Measurements from ENCODE around the gene PEDS1.

DNA sequence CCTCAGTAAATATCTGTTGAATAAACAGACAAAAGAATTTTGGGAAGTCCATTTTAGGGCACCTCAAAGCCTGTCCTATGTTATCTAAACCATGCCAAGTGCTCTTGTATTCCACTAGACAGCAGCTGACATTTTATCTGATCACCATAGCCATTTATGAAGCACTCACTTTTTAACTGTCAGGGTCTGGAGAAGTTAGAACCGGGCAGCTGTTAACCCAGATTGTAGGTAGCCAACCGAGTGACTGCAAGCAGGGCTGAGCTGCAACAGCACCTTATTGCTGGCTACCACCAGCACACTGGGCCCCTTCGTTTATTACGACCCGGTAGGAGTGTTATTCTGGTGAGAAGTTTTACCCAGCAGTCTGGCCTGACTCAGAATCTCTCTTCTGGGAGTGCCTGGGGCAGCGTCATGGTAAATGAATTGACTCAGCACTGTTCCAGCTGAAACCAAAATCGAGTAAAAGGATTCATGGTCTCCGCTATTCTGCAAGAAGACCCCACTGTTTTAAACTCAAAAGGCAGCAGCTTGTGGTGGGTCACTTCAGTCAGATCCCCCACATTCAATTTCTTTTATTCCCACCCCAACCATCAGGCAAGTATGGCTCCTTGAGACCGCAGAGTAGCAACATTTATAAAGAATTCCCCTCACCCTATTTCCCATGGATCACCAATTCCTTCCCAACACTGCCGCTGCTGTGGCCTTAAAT, 42.2 kb downstream of the PEDS1 start:
- TF ChIP-seq, protein P1, sequence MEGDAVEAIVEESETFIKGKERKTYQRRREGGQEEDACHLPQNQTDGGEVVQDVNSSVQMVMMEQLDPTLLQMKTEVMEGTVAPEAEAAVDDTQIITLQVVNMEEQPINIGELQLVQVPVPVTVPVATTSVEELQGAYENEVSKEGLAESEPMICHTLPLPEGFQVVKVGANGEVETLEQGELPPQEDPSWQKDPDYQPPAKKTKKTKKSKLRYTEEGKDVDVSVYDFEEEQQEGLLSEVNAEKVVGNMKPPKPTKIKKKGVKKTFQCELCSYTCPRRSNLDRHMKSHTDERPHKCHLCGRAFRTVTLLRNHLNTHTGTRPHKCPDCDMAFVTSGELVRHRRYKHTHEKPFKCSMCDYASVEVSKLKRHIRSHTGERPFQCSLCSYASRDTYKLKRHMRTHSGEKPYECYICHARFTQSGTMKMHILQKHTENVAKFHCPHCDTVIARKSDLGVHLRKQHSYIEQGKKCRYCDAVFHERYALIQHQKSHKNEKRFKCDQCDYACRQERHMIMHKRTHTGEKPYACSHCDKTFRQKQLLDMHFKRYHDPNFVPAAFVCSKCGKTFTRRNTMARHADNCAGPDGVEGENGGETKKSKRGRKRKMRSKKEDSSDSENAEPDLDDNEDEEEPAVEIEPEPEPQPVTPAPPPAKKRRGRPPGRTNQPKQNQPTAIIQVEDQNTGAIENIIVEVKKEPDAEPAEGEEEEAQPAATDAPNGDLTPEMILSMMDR (conservative IDR thresholded peaks at IDR 0.05; ENCODE audit: low read depth, low read length) = no peak
- TF ChIP-seq EZH2 (IDR thresholded peaks at IDR 0.05; ENCODE audit: low read length, unreplicated experiment) (no peak), EZH2phosphoT487 (IDR thresholded peaks at IDR 0.05; ENCODE audit: borderline replicate concordance, low read length) (no peak)
